Nephron progenitor cell (in vitro differentiated cells): ENCODE measurements around the gene ZNF524.
"Not testable (repeated sequence)": the region's sequence is repeated elsewhere in the genome, so short reads cannot be mapped to it uniquely, and the experiment has no call there.

Source experiments
- DNase-seq: peaks from one replicate; pipeline ENCODE4 v3.0.0; 2021
- H3K27ac Mint-ChIP-seq: 2 replicates; pipeline ENCODE4 v1.8.0; 2021; ENCODE audit warnings: mild to moderate bottlenecking, moderate library complexity, mixed read lengths
- H3K27me3 Mint-ChIP-seq: 2 replicates; pipeline ENCODE4 v1.8.0; 2021; ENCODE audit warnings: mild to moderate bottlenecking, low read depth, mixed read lengths; ENCODE audit not compliant: poor library complexity
- H3K36me3 Mint-ChIP-seq: 2 replicates; pipeline ENCODE4 v1.8.0; 2021; ENCODE audit warnings: low read depth, mixed read lengths
- H3K4me1 Mint-ChIP-seq: 2 replicates; pipeline ENCODE4 v1.8.0; 2021; ENCODE audit warnings: mixed read lengths
- H3K4me3 Mint-ChIP-seq: 2 replicates; pipeline ENCODE4 v1.8.0; 2021; ENCODE audit warnings: mild to moderate bottlenecking, moderate library complexity, mixed read lengths
- H3K9me3 Mint-ChIP-seq: 2 replicates; pipeline ENCODE4 v1.8.0; 2021; ENCODE audit warnings: mild to moderate bottlenecking, moderate library complexity, mixed read lengths
- CTCF ChIP-seq: fragments of 200-600 bp; sonication (generic); IDR thresholded peaks from 2 replicates; pipeline ENCODE4 v1.5.0; 2021; ENCODE audit warnings: antibody characterized with exemption

The ZNF524 gene

DNA sequence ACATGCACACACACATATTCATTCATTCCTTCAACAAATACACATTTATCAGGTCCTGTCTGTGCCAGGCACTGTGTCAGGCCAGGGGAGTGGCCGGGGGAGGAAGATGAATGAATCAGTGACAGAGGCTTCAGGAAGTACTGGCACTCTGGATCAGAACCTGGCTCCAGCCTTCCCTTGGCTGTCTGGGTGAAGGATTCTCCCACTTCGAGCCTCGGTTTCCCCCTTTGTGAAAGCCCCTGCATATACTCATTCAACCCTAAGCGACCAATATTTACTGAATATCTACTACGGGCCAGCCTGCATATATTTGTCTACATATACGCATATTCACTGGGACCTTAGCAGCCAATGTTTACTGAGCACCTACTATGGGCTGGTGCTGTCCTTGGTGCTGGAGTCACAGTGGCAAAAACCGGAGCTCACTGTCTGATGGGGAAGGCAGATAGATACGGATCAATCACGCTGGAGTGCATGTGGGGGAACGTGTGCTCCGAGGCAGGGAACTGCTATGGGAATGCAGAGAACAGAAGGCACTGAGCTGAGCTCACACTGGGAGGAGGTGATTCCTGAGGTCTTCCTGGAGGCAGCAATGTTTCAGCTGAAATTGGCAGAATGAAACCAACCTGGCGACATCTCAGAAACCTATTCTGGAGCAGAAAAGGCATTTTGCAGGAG is 18.8 kb upstream of the ZNF524 start:
- Mint-ChIP-seq H3K4me3 (peak overlapping the region; percentile 95), H3K4me1 (peaks cover 50% of the 10 kb centered on the region), H3K27ac (peak overlapping the region; percentile 34), H3K36me3 (peaks cover 14% of the 10 kb centered on the region), H3K27me3 (no peaks in the 10 kb centered on the region), H3K9me3 (no peaks in the 10 kb centered on the region)
- DNase-seq, result peak; percentile 51
- no peak for TF ChIP-seq CTCF

DNA sequence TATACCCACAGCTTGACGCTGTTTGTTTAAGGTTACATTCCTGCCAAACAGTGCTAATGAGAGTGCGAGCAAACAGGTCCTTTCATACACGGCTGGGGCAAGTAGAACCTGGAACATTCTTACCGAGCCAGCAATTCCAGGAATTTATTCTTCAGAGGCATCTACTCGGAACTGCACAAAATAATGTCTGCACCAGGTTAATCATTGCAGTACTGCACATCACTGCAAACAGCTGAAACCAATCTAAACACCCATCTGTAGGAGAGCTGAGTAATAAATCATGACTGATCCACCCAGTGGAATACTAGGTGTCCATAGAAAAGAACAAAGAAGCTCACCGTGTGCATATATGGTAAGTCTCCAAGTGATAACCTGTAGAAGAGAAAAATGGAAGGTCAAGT is 18.3 kb upstream of the ZNF524 start:
- H3K4me3 Mint-ChIP-seq, result peak overlapping the region; percentile 49
- no peak for TF ChIP-seq CTCF
- H3K36me3 Mint-ChIP-seq, result peaks cover 8% of the 10 kb centered on the region
- DNase-seq, result no peak
- no peaks in the 10 kb centered on the region for H3K27me3 Mint-ChIP-seq
- H3K4me1 Mint-ChIP-seq, result peaks cover 54% of the 10 kb centered on the region
- H3K9me3 Mint-ChIP-seq, result no peaks in the 10 kb centered on the region
- H3K27ac Mint-ChIP-seq, result peak overlapping the region; percentile 68

DNA sequence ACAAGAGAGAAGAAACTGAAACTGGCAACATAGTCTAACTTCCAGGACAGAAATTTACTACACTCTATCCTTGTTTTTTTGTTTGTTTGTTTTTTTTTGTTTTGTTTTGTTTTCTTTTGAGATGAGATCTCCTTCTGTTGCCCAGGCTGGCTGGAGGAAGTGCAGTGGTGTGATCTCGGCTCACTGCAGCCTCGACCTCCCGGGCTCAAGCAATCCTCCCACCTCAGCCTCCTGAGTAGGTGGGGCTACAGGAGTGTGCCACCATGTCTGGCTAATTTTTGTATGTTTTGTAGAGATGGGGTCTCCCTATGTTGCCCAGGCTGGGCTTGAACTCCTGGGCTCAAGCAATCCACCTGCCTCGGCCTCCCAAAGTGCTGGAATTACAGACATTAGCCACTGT is 17.8 kb upstream of the ZNF524 start:
- not testable (repeated sequence) for H3K36me3 Mint-ChIP-seq, DNase-seq, H3K27me3 Mint-ChIP-seq, H3K9me3 Mint-ChIP-seq
- H3K27ac Mint-ChIP-seq, result peak overlapping the region; percentile 68
- H3K4me1 Mint-ChIP-seq, result peaks cover 54% of the 10 kb centered on the region
- H3K4me3 Mint-ChIP-seq, result peak overlapping the region; percentile 49

GRCh38 chr19:55583897-55584296 is 16.2 kb upstream of the ZNF524 start:
- H3K27ac Mint-ChIP-seq, H3K9me3 Mint-ChIP-seq, H3K27me3 Mint-ChIP-seq: not testable (repeated sequence)

DNA sequence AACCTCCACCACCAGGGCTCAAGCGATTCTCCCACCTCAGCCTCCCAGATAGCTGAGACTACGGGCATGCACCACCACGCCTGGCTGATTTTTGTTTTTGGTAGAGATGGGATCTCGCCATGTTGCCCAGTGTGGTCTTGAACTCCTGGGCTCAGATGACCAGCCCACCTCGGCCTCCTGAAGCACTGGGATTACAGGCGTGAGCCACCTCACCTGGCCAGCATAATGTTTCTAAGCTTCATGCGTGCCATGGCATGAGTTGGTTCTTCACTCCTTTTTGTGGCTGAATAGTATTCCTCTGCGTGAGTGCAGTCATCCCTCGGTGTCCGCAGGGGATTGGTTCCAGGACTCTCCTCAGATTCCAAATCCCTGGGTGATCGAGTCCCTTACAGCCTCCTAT is 15.2 kb upstream of the ZNF524 start:
- no peaks in the 10 kb centered on the region for H3K27me3 Mint-ChIP-seq
- DNase-seq, result no peak
- H3K4me3 Mint-ChIP-seq, result peak overlapping the region; percentile 82
- TF ChIP-seq CTCF, result no peak
- H3K27ac Mint-ChIP-seq, result peak overlapping the region; percentile 96
- H3K4me1 Mint-ChIP-seq, result peaks cover 59% of the 10 kb centered on the region
- no peaks in the 10 kb centered on the region for H3K9me3 Mint-ChIP-seq
- no peaks in the 10 kb centered on the region for H3K36me3 Mint-ChIP-seq

More at GRCh38 chr19:55583897-55584296, 16.2 kb upstream of the ZNF524 start:
- H3K36me3 Mint-ChIP-seq, H3K4me3 Mint-ChIP-seq, DNase-seq: not testable (repeated sequence)
- H3K4me1 Mint-ChIP-seq, result peaks cover 54% of the 10 kb centered on the region

GRCh38 chr19:55585658-55586339 is 14.3 kb upstream of the ZNF524 start:
- Mint-ChIP-seq H3K4me3 (peak overlapping the region; percentile 82), H3K9me3 (no peaks in the 10 kb centered on the region), H3K27ac (peak overlapping the region; percentile 96), H3K36me3 (no peaks in the 10 kb centered on the region), H3K4me1 (peaks cover 66% of the 10 kb centered on the region), H3K27me3 (no peaks in the 10 kb centered on the region)
- no peak for TF ChIP-seq CTCF
- peak; percentile 89 for DNase-seq
